GM23338 (cell line): Measurements from ENCODE around the gene PLSCR4. TPM values are rescaled to one million over a fixed set of nuclear protein-coding genes. Genes with fewer than 3 reads are reported as not detected.

Experiments
- ATAC-seq: fragments of 200-7000 bp; cut with Tn5 transposase; 3 replicates; pipeline ENCODE4 v1.9.1; 2020
- DNase-seq: peaks from one replicate; pipeline ENCODE4 v3.0.0-alpha.2; 2015; ENCODE audit warnings: low spot score
- H2AFZ ChIP-seq: fragments of 200-600 bp; sonication (generic); 2 replicates; pipeline ENCODE4 v1.8.0; 2016; ENCODE audit warnings: antibody characterized with exemption, mild to moderate bottlenecking, moderate library complexity
- H3F3A ChIP-seq: fragments of 200-600 bp; sonication (generic); replicated peaks from 2 replicates; pipeline ENCODE4 v1.8.0; 2017; ENCODE audit warnings: antibody characterized with exemption, mixed run types, low read depth
- H3K27ac ChIP-seq: fragments of 200-600 bp; sonication (generic); 2 replicates; pipeline ENCODE4 v1.6.1; 2016; ENCODE audit warnings: low read depth
- H3K27me3 ChIP-seq: fragments of 200-600 bp; sonication (generic); 2 replicates; pipeline ENCODE4 v1.8.0; 2016; ENCODE audit warnings: mild to moderate bottlenecking, mixed run types, moderate library complexity; ENCODE audit not compliant: insufficient read depth
- H3K36me3 ChIP-seq: fragments of 200-600 bp; sonication (generic); 2 replicates; pipeline ENCODE4 v1.8.0; 2016; ENCODE audit warnings: mild to moderate bottlenecking; ENCODE audit not compliant: insufficient read depth
- H3K4me1 ChIP-seq: fragments of 200-600 bp; sonication (generic); 2 replicates; pipeline ENCODE4 v1.8.0; 2016; ENCODE audit warnings: mild to moderate bottlenecking, moderate library complexity; ENCODE audit not compliant: insufficient read depth
- H3K4me2 ChIP-seq: fragments of 200-600 bp; sonication (generic); 2 replicates; pipeline ENCODE4 v1.7.1; 2017; ENCODE audit warnings: mixed run types
- H3K4me3 ChIP-seq: fragments of 200-600 bp; sonication (generic); 2 replicates; pipeline ENCODE4 v1.6.1; 2016; ENCODE audit warnings: mixed run types
- H3K79me2 ChIP-seq: fragments of 200-600 bp; sonication (generic); replicated peaks from 2 replicates; pipeline ENCODE4 v1.8.0; 2017; ENCODE audit warnings: mild to moderate bottlenecking; ENCODE audit not compliant: insufficient read depth
- H3K9me2 ChIP-seq: fragments of 200-600 bp; sonication (generic); 2 replicates; pipeline ENCODE4 v1.8.0; 2017; ENCODE audit not compliant: insufficient read depth
- H4K20me1 ChIP-seq: fragments of 200-600 bp; sonication (generic); replicated peaks from 2 replicates; pipeline ENCODE4 v1.8.0; 2017; ENCODE audit warnings: mild to moderate bottlenecking; ENCODE audit not compliant: insufficient read depth
- H3K27ac Mint-ChIP-seq: 2 replicates; pipeline ENCODE4 v1.8.0; 2020; ENCODE audit warnings: inconsistent platforms, mild to moderate bottlenecking, moderate library complexity, mixed read lengths
- H3K27me3 Mint-ChIP-seq: 3 replicates; pipeline ENCODE4 v1.8.0; 2022; ENCODE audit warnings: low read depth, mild to moderate bottlenecking, moderate library complexity, mixed read lengths, inconsistent platforms; ENCODE audit not compliant: insufficient read depth, poor library complexity
- H3K36me3 Mint-ChIP-seq: 3 replicates; pipeline ENCODE4 v1.8.0; 2021; ENCODE audit warnings: low read depth, mild to moderate bottlenecking, inconsistent platforms, moderate library complexity, mixed read lengths
- H3K4me1 Mint-ChIP-seq: 3 replicates; pipeline ENCODE4 v1.8.0; 2020; ENCODE audit warnings: mild to moderate bottlenecking, inconsistent platforms, mixed read lengths
- H3K4me3 Mint-ChIP-seq: 3 replicates; pipeline ENCODE4 v1.8.0; 2021; ENCODE audit warnings: moderate library complexity, mild to moderate bottlenecking, inconsistent platforms, mixed read lengths
- H3K9me3 Mint-ChIP-seq: 3 replicates; pipeline ENCODE4 v1.8.0; 2020; ENCODE audit warnings: moderate library complexity, mild to moderate bottlenecking, inconsistent platforms, mixed read lengths
- CREB1 ChIP-seq: fragments of 250-450 bp; sonication (Bioruptor Pico); IDR thresholded peaks from 2 replicates; pipeline ENCODE4 v1.5.0; 2020; ENCODE audit warnings: low read depth, mild to moderate bottlenecking, moderate library complexity
- STAT1 ChIP-seq: IDR thresholded peaks from one replicate; pipeline ENCODE4 v1.6.1; 2016; ENCODE audit warnings: antibody characterized with exemption; ENCODE audit not compliant: unreplicated experiment
- ZNF114 ChIP-seq: fragments of 250-450 bp; sonication (Bioruptor Pico); IDR thresholded peaks from 2 replicates; pipeline ENCODE4 v1.5.0; 2020; ENCODE audit warnings: mild to moderate bottlenecking, moderate library complexity
- polyA plus RNA-seq: library from polyadenylated mRNA; unstranded; fragments of >200 nt; fragmentation: Nextera tagmentation; extraction: Ambion mirVana; gene quantifications from 2 replicates; pipeline ENCODE4 v1.2.1, GENCODE V29; 2016
- total RNA-seq: library from RNA; depleted of rRNA; stranded (reverse); fragments of >200 nt; shearing (Covaris generic); gene quantifications from 2 replicates; pipeline ENCODE4 v1.2.3, GENCODE V29; 2014
- TF ChIP-seq, protein P1 (sequence below): fragments of 250-450 bp; sonication (Bioruptor Pico); IDR thresholded peaks from 2 replicates; pipeline ENCODE4 v1.5.0; 2020; ENCODE audit warnings: mild to moderate bottlenecking, moderate library complexity
- TF ChIP-seq, protein P2 (sequence below): IDR thresholded peaks from 2 replicates; pipeline ENCODE4 v1.6.1; 2016; ENCODE audit warnings: antibody characterized with exemption

The PLSCR4 gene
- total and polyA plus RNA-seq, 2 experiments from 2014 or later = 1.4 to 5.2 TPM

DNA sequence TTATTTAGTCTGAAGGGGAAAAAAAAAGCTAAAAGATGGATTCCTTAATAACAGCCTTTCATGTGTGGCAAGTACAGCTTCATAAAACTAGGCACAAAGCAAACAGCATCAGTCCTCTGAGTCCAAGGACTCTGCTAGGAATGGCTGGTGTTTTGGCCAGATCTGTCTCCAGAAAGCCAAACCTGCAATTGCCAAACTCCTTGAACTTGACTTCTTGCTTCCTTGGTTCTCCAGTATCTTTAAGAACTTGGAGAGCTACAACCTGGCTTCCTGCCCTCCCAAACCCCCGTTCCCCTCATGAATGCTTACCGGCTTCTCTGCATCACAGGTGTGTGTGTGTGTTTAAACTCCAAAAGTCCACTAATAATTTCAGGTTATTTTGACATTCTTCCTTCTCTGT, 88.3 kb downstream of the PLSCR4 start (continued):
- TF ChIP-seq, protein P1, sequence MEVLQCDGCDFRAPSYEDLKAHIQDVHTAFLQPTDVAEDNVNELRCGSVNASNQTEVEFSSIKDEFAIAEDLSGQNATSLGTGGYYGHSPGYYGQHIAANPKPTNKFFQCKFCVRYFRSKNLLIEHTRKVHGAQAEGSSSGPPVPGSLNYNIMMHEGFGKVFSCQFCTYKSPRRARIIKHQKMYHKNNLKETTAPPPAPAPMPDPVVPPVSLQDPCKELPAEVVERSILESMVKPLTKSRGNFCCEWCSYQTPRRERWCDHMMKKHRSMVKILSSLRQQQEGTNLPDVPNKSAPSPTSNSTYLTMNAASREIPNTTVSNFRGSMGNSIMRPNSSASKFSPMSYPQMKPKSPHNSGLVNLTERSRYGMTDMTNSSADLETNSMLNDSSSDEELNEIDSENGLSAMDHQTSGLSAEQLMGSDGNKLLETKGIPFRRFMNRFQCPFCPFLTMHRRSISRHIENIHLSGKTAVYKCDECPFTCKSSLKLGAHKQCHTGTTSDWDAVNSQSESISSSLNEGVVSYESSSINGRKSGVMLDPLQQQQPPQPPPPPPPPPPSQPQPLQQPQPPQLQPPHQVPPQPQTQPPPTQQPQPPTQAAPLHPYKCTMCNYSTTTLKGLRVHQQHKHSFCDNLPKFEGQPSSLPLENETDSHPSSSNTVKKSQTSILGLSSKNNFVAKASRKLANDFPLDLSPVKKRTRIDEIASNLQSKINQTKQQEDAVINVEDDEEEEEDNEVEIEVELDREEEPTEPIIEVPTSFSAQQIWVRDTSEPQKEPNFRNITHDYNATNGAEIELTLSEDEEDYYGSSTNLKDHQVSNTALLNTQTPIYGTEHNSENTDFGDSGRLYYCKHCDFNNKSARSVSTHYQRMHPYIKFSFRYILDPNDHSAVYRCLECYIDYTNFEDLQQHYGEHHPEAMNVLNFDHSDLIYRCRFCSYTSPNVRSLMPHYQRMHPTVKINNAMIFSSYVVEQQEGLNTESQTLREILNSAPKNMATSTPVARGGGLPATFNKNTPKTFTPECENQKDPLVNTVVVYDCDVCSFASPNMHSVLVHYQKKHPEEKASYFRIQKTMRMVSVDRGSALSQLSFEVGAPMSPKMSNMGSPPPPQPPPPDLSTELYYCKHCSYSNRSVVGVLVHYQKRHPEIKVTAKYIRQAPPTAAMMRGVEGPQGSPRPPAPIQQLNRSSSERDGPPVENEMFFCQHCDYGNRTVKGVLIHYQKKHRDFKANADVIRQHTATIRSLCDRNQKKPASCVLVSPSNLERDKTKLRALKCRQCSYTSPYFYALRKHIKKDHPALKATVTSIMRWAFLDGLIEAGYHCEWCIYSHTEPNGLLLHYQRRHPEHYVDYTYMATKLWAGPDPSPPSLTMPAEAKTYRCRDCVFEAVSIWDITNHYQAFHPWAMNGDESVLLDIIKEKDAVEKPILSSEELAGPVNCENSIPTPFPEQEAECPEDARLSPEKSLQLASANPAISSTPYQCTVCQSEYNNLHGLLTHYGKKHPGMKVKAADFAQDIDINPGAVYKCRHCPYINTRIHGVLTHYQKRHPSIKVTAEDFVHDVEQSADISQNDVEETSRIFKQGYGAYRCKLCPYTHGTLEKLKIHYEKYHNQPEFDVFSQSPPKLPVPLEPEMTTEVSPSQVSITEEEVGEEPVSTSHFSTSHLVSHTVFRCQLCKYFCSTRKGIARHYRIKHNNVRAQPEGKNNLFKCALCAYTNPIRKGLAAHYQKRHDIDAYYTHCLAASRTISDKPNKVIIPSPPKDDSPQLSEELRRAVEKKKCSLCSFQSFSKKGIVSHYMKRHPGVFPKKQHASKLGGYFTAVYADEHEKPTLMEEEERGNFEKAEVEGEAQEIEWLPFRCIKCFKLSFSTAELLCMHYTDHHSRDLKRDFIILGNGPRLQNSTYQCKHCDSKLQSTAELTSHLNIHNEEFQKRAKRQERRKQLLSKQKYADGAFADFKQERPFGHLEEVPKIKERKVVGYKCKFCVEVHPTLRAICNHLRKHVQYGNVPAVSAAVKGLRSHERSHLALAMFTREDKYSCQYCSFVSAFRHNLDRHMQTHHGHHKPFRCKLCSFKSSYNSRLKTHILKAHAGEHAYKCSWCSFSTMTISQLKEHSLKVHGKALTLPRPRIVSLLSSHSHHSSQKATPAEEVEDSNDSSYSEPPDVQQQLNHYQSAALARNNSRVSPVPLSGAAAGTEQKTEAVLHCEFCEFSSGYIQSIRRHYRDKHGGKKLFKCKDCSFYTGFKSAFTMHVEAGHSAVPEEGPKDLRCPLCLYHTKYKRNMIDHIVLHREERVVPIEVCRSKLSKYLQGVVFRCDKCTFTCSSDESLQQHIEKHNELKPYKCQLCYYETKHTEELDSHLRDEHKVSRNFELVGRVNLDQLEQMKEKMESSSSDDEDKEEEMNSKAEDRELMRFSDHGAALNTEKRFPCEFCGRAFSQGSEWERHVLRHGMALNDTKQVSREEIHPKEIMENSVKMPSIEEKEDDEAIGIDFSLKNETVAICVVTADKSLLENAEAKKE (CRISPR knock-in tag) = no peak
- TF ChIP-seq STAT1 = no peak
- no peak for TF ChIP-seq CREB1 (CRISPR knock-in tag)
- no peak for TF ChIP-seq ZNF114 (CRISPR knock-in tag)

DNA sequence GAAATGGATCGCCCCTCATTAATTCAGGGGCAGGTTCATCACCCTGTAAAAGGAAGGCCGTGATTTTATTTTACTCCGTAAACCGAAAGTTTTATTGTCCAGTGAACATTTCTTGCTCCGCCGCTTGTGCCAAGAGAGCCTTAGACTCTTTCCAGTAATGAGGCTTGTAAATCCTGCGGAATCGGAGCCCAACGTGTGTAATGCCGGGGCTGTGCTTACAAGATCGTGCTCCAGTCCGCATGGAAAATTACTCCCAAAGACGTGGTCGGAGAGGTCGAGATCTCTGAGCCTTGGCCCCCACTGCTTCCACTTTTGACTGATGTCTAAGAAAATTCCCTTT, 89.3 kb downstream of the PLSCR4 start:
- Mint-ChIP-seq H3K4me3 (peak overlapping the region; percentile 84), H3K36me3 (no peaks in the 10 kb centered on the region), H3K9me3 (no peaks in the 10 kb centered on the region), H3K4me1 (peaks cover 40% of the 10 kb centered on the region), H3K27me3 (peaks cover 8% of the 10 kb centered on the region), H3K27ac (no peak overlapping the region)
- Histone ChIP-seq H3K79me2 (peaks cover 31% of the 10 kb centered on the region), H3K4me2 (peak overlapping the region; percentile 79), H3K9me2 (0 out of 2 replicates have a peak, but pooled peaks cover 7% of the 10 kb centered on the region), H3K27me3 (peaks cover 16% of the 10 kb centered on the region), H3K36me3 (no peaks in the 10 kb centered on the region), H3F3A (peaks cover 6% of the 10 kb centered on the region; the same call in 1 of the 2 replicates), H2AFZ (peak overlapping the region; percentile 90), H3K4me3 (peak overlapping the region; percentile 57), H4K20me1 (no peaks in the 10 kb centered on the region), H3K4me1 (peaks cover 36% of the 10 kb centered on the region), H3K27ac (no peak overlapping the region)
- TF ChIP-seq, protein P2, sequence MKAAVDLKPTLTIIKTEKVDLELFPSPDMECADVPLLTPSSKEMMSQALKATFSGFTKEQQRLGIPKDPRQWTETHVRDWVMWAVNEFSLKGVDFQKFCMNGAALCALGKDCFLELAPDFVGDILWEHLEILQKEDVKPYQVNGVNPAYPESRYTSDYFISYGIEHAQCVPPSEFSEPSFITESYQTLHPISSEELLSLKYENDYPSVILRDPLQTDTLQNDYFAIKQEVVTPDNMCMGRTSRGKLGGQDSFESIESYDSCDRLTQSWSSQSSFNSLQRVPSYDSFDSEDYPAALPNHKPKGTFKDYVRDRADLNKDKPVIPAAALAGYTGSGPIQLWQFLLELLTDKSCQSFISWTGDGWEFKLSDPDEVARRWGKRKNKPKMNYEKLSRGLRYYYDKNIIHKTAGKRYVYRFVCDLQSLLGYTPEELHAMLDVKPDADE = no peak
- ATAC-seq (no peak), DNase-seq (peak; percentile 34)
